ENCODE results near the gene ANXA9.
A peak's percentile ranks its signal among the peaks of the same experiment; 100 is the strongest.

The ANXA9 gene

GRCh38 chr1:150973258-150973835 is 8.7 kb upstream of the ANXA9 start (continued):
- no peak for TF ChIP-seq ZBTB11 (tag by site-specific recombination; conservative IDR thresholded peaks at IDR 0.05; ENCODE audit: low read depth)
- no peak for TF ChIP-seq HOXC10 (CRISPR knock-in tag; IDR thresholded peaks at IDR 0.05)

GRCh38 chr1:150973836-150974579 is 8.1 kb upstream of the ANXA9 start:
- H3K27ac ChIP-seq (ENCODE audit: extremely low read depth, low read depth, low read length), result peak overlapping the region; percentile 81
- no peaks in the 10 kb centered on the region for H3K9me3 ChIP-seq (ENCODE audit: control insufficient read depth, insufficient read depth, low read depth, low read length)
- peak overlapping the region; percentile 82 for H3K4me3 ChIP-seq (ENCODE audit: low read depth, low read length)
- ChIA-PET CTCF (interaction anchor here (1.4 kb wide), 1 partner anchor 22 kb away, joined by 5 read pairs; no protein-coding TSS in a partner anchor), POLR2A (interaction anchor here (0.5 to 1.7 kb wide), 6 partner anchors 9 to 1089 kb away, joined by 3 to 9 read pairs (median 3); partner anchors contain the start of genes ARNT and MINDY1)
- peaks cover 26% of the 10 kb centered on the region for H3K4me1 ChIP-seq (ENCODE audit: control insufficient read depth, insufficient read depth, low read length)
- H3K36me3 ChIP-seq (ENCODE audit: control insufficient read depth in 2 of 2, insufficient read depth in 1 of 2, low read length in 2 of 2), result peaks cover 0 to 5% of the 10 kb centered on the region in 2 experiments; a peak in 2 of 3 replicates
- peak; percentile 48; the same call in 1 of the 2 replicates for TF ChIP-seq PATZ1 (tag by site-specific recombination; IDR thresholded peaks at IDR 0.05)
- TF ChIP-seq ZNF777 (tag by site-specific recombination; IDR thresholded peaks at IDR 0.05; ENCODE audit: borderline replicate concordance), result peak; percentile 60; the same call in 1 of the 2 replicates
- TF ChIP-seq ZBTB8A (tag by site-specific recombination; IDR thresholded peaks at IDR 0.05), result peak; percentile 66
- no peak for TF ChIP-seq ZNF221 (tag by site-specific recombination; IDR thresholded peaks at IDR 0.05; ENCODE audit: borderline replicate concordance)
- no peak for TF ChIP-seq OVOL3 (tag by site-specific recombination; IDR thresholded peaks at IDR 0.05)
- no peak for TF ChIP-seq SALL2 (tag by site-specific recombination; IDR thresholded peaks at IDR 0.05; ENCODE audit: borderline replicate concordance)
- no peak for TF ChIP-seq ZNF10 (tag by site-specific recombination; IDR thresholded peaks at IDR 0.05)
- TF ChIP-seq ZNF214 (tag by site-specific recombination; IDR thresholded peaks at IDR 0.05; ENCODE audit: borderline replicate concordance), result no peak
- TF ChIP-seq ZNF645 (tag by site-specific recombination; IDR thresholded peaks at IDR 0.05), result no peak
- TF ChIP-seq SCRT2 (tag by site-specific recombination; IDR thresholded peaks at IDR 0.05), result peak; percentile 96
- TF ChIP-seq ZNF132 (tag by site-specific recombination; IDR thresholded peaks at IDR 0.05; ENCODE audit: borderline replicate concordance), result no peak
- TF ChIP-seq ZFP41 (tag by site-specific recombination; IDR thresholded peaks at IDR 0.05; ENCODE audit: borderline replicate concordance), result no peak
- TF ChIP-seq KLF17 (tag by site-specific recombination; IDR thresholded peaks at IDR 0.05), result peak; percentile 55
- peak; percentile 57 for TF ChIP-seq SP2 (tag by site-specific recombination; IDR thresholded peaks at IDR 0.05)
- TF ChIP-seq EGR2 (tag by site-specific recombination; IDR thresholded peaks at IDR 0.05; ENCODE audit: low read depth), result peak; percentile 61
- TF ChIP-seq ZBTB26 (tag by site-specific recombination; optimal IDR thresholded peaks at IDR 0.05), result peak; percentile 45
- peak; percentile 43; the same call in 1 of the 2 replicates for TF ChIP-seq ZNF76 (tag by site-specific recombination; IDR thresholded peaks at IDR 0.05; ENCODE audit: borderline replicate concordance, low read depth)
- peak; percentile 43; the same call in 1 of the 2 replicates for TF ChIP-seq BCL11B (tag by site-specific recombination; IDR thresholded peaks at IDR 0.05; ENCODE audit: low read depth)
- TF ChIP-seq ZNF623 (tag by site-specific recombination; IDR thresholded peaks at IDR 0.05), result no peak
- TF ChIP-seq ZNF239 (tag by site-specific recombination; IDR thresholded peaks at IDR 0.05), result no peak
- peak; percentile 48; the same call in 1 of the 2 replicates for TF ChIP-seq KLF16 (tag by site-specific recombination; IDR thresholded peaks at IDR 0.05)
- 0 out of 2 replicates have a peak, but pooled peaks have one; percentile 47 for TF ChIP-seq ZXDB (tag by site-specific recombination; IDR thresholded peaks at IDR 0.05)
- peak; percentile 72 for TF ChIP-seq ZNF600 (tag by site-specific recombination; IDR thresholded peaks at IDR 0.05)
- peak; percentile 81 for TF ChIP-seq ZNF335 (tag by site-specific recombination; conservative IDR thresholded peaks at IDR 0.05)
